Neural cell (in vitro differentiated cells): ENCODE measurements around the gene RBM5. TPM values are rescaled to one million over a fixed set of nuclear protein-coding genes. Genes with fewer than 3 reads are reported as not detected.
"Not testable (repeated sequence)": the region's sequence is repeated elsewhere in the genome, so short reads cannot be mapped to it uniquely, and the experiment has no call there.

Experiments used
- H2AFZ ChIP-seq: fragments of 200-600, 300-800 bp; sonication (generic), shearing (Covaris generic); 2 replicates; pipeline ENCODE4 v1.6.0; 2014; ENCODE audit warnings: low read depth, mild to moderate bottlenecking, antibody characterized with exemption, low read length, moderate library complexity
- H3F3A ChIP-seq: fragments of 200-600 bp; shearing (Covaris generic); 2 replicates; pipeline ENCODE4 v1.6.1; 2016; ENCODE audit warnings: mild to moderate bottlenecking, moderate library complexity, mixed read lengths, antibody characterized with exemption, low read length; ENCODE audit not compliant: insufficient read depth, poor library complexity, severe bottlenecking
- H3K27ac ChIP-seq: fragments of 200-600, 300-800 bp; sonication (generic), shearing (Covaris generic); 2 replicates; pipeline ENCODE4 v1.5.1; 2014; ENCODE audit warnings: mild to moderate bottlenecking, low read length, moderate library complexity
- H3K27me3 ChIP-seq: fragments of 300-800, 200-600 bp; sonication (generic), shearing (Covaris generic); 2 replicates; pipeline ENCODE4 v1.6.0; 2014; ENCODE audit warnings: mild to moderate bottlenecking, low read depth, low read length, moderate library complexity; ENCODE audit not compliant: insufficient read depth
- H3K36me3 ChIP-seq: fragments of 300-800, 200-600 bp; sonication (generic), shearing (Covaris generic); 2 replicates; pipeline ENCODE4 v1.5.1; 2014; ENCODE audit warnings: mild to moderate bottlenecking, antibody characterized with exemption, low read length, moderate library complexity; ENCODE audit not compliant: insufficient read depth
- H3K4me2 ChIP-seq: fragments of 300-800, 200-600 bp; sonication (generic), shearing (Covaris generic); 2 replicates; pipeline ENCODE4 v1.6.0; 2014; ENCODE audit warnings: mild to moderate bottlenecking, low read length
- H3K4me3 ChIP-seq: fragments of 300-800, 200-600 bp; sonication (generic), shearing (Covaris generic); 2 replicates; pipeline ENCODE4 v1.5.1; 2014; ENCODE audit warnings: mild to moderate bottlenecking, low read length, moderate library complexity
- H3K79me2 ChIP-seq: fragments of 200-600 bp; shearing (Covaris generic); replicated peaks from 2 replicates; pipeline ENCODE4 v1.6.0; 2014; ENCODE audit warnings: mild to moderate bottlenecking, low read length, moderate library complexity; ENCODE audit not compliant: insufficient read depth
- H3K9ac ChIP-seq: fragments of 300-800, 200-600 bp; sonication (generic), shearing (Covaris generic); 2 replicates; pipeline ENCODE4 v1.6.1; 2016; ENCODE audit warnings: mild to moderate bottlenecking, low read length, mixed read lengths
- H3K9me2 ChIP-seq: fragments of 200-600 bp; shearing (Covaris generic); 2 replicates; pipeline ENCODE4 v1.6.1; 2016; ENCODE audit warnings: mild to moderate bottlenecking, low read length, mixed read lengths; ENCODE audit not compliant: insufficient read depth
- H3K9me3 ChIP-seq: fragments of 200-600, 300-800 bp; sonication (generic), shearing (Covaris generic); 2 replicates; pipeline ENCODE4 v1.6.1; 2016; ENCODE audit warnings: mild to moderate bottlenecking, mixed run types, low read length, moderate library complexity, mixed read lengths
- H4K20me1 ChIP-seq: fragments of 200-600 bp; shearing (Covaris generic); 2 replicates; pipeline ENCODE4 v1.6.1; 2016; ENCODE audit warnings: mild to moderate bottlenecking, mixed run types; ENCODE audit not compliant: insufficient read depth
- CTCF ChIP-seq: fragments of 450-650 bp; IDR thresholded peaks from 2 replicates; pipeline ENCODE4 v1.5.1; 2014; ENCODE audit warnings: antibody characterized with exemption, mild to moderate bottlenecking, moderate library complexity; ENCODE audit not compliant: poor library complexity, severe bottlenecking
- EP300 ChIP-seq: fragments of 450-650 bp; conservative IDR thresholded peaks from 2 replicates; pipeline ENCODE4 v1.6.1; 2014; ENCODE audit warnings: antibody characterized with exemption, mild to moderate bottlenecking, moderate library complexity; ENCODE audit not compliant: poor library complexity, severe bottlenecking
- EZH2 ChIP-seq: fragments of 200-600, 300-800 bp; shearing (Covaris generic), sonication (generic); IDR thresholded peaks from 2 replicates; pipeline ENCODE4 v1.6.1; 2014; ENCODE audit warnings: antibody characterized with exemption, low read length, borderline replicate concordance, mild to moderate bottlenecking; ENCODE audit not compliant: insufficient read depth, poor library complexity, severe bottlenecking
- MXI1 ChIP-seq: fragments of 450-650 bp; conservative IDR thresholded peaks from 2 replicates; pipeline ENCODE4 v1.6.1; 2014; ENCODE audit warnings: antibody characterized with exemption, mild to moderate bottlenecking; ENCODE audit not compliant: poor library complexity, severe bottlenecking
- POLR2AphosphoS5 ChIP-seq: IDR thresholded peaks from 2 replicates; pipeline ENCODE4 v1.6.1; 2012
- RAD21 ChIP-seq: fragments of 450-650 bp; conservative IDR thresholded peaks from 2 replicates; pipeline ENCODE4 v1.6.1; 2014; ENCODE audit warnings: antibody characterized with exemption, mild to moderate bottlenecking, moderate library complexity
- REST ChIP-seq: IDR thresholded peaks from 2 replicates; pipeline ENCODE4 v1.6.1; 2012; ENCODE audit warnings: borderline replicate concordance
- SMC3 ChIP-seq: fragments of 450-650 bp; conservative IDR thresholded peaks from 2 replicates; pipeline ENCODE4 v1.6.1; 2014; ENCODE audit warnings: antibody characterized with exemption, mild to moderate bottlenecking, moderate library complexity; ENCODE audit not compliant: poor library complexity
- TAF1 ChIP-seq: IDR thresholded peaks from 2 replicates; pipeline ENCODE4 v1.6.1; 2012; ENCODE audit warnings: low read depth
- polyA plus RNA-seq: library from polyadenylated mRNA; depleted of rRNA; stranded (reverse); fragments of >200 nt; gene quantifications from 2 replicates; pipeline ENCODE4 v1.2.3, GENCODE V29; 2014

Gene RBM5
- polyA plus RNA-seq, 1 donor from 2014 or later, result 632 TPM

- Histone ChIP-seq H3K9me2 (no peaks in the 10 kb centered on the region), H4K20me1 (no peaks in the 10 kb centered on the region), H3K9me3 (no peaks in the 10 kb centered on the region), H3F3A (no peaks in the 10 kb centered on the region), H3K4me2 (no peak overlapping the region), H3K9ac (no peak overlapping the region), H3K79me2 (no peaks in the 10 kb centered on the region), H2AFZ (no peak overlapping the region), H3K4me3 (no peak overlapping the region), H3K36me3 (peaks cover 7% of the 10 kb centered on the region), H3K27ac (no peak overlapping the region), H3K27me3 (no peaks in the 10 kb centered on the region)
- TF ChIP-seq MXI1 (no peak), EZH2 (no peak), EP300 (no peak), REST (no peak), CTCF (no peak), POLR2AphosphoS5 (no peak), RAD21 (no peak), SMC3 (no peak), TAF1 (no peak)
Measured at GRCh38 chr3:50078622-50079021, 10.1 kb upstream of the RBM5 start.

- H4K20me1 ChIP-seq, result not testable (repeated sequence)
Measured at GRCh38 chr3:50084951-50085350, 3.8 kb upstream of the RBM5 start.

GRCh38 chr3:50089609-50089945, 858 bp downstream of the RBM5 start:
- Histone ChIP-seq H3K9me2 (no peaks in the 10 kb centered on the region), H2AFZ (peak overlapping the region; percentile 67), H3K9ac (peak overlapping the region; percentile 98), H3K36me3 (peaks cover 4% of the 10 kb centered on the region), H3K4me2 (peak overlapping the region; percentile 77), H4K20me1 (peaks cover 6% of the 10 kb centered on the region), H3K27ac (peak overlapping the region; percentile 93), H3K4me3 (peak overlapping the region; percentile 77), H3K27me3 (no peaks in the 10 kb centered on the region), H3K9me3 (no peaks in the 10 kb centered on the region), H3K79me2 (peaks cover 40% of the 10 kb centered on the region), H3F3A (no peaks in the 10 kb centered on the region)
- TF ChIP-seq REST (peak; percentile 5), CTCF (no peak), EP300 (no peak), RAD21 (no peak)

More at GRCh38 chr3:50084951-50085350, 3.8 kb upstream of the RBM5 start:
- not testable (repeated sequence) for H3K9ac ChIP-seq, H2AFZ ChIP-seq, H3K27me3 ChIP-seq, H3K36me3 ChIP-seq, H3F3A ChIP-seq, H3K4me2 ChIP-seq, H3K9me3 ChIP-seq, H3K9me2 ChIP-seq, H3K27ac ChIP-seq, H3K4me3 ChIP-seq
- H3K79me2 ChIP-seq, result peaks cover 13% of the 10 kb centered on the region
